Mesenchymal stem cell (in vitro differentiated cells and primary cell): ENCODE results near the gene RIN3.

Experiments
- DNase-seq: peaks from one replicate; pipeline ENCODE4 v3.0.0-alpha.2; 2013
- H2AFZ ChIP-seq: one replicate; pipeline ENCODE4 v1.6.1; 2013; ENCODE audit warnings: low read depth, mild to moderate bottlenecking, control low read depth, inconsistent platforms, low read length, moderate library complexity
- H2AK5ac ChIP-seq: 2 replicates; pipeline ENCODE4 v1.6.1; 2013; ENCODE audit warnings: low read length, moderate library complexity, mild to moderate bottlenecking, inconsistent platforms; ENCODE audit not compliant: severe bottlenecking
- H2BK120ac ChIP-seq: one replicate; pipeline ENCODE4 v1.6.1; 2013; ENCODE audit warnings: low read depth, mild to moderate bottlenecking, inconsistent platforms, low read length, moderate library complexity
- H2BK12ac ChIP-seq, 2 experiments: one replicate each; pipeline ENCODE4 v1.6.1; 2013; ENCODE audit warnings: inconsistent platforms in 2 of 2, low read length in 2 of 2, mild to moderate bottlenecking in 2 of 2, moderate library complexity in 2 of 2, control low read depth in 1 of 2
- H2BK15ac ChIP-seq: one replicate; pipeline ENCODE4 v1.6.1; 2013; ENCODE audit warnings: mild to moderate bottlenecking, low read depth, inconsistent platforms; ENCODE audit not compliant: poor library complexity, severe bottlenecking
- H2BK5ac ChIP-seq: 2 replicates; pipeline ENCODE4 v1.6.1; 2013; ENCODE audit warnings: low read depth, mild to moderate bottlenecking, low read length, control low read depth, inconsistent platforms; ENCODE audit not compliant: poor library complexity, severe bottlenecking
- H3K14ac ChIP-seq, 2 experiments: one replicate each; pipeline ENCODE4 v1.6.1; 2013; ENCODE audit warnings: inconsistent platforms in 2 of 2, low read length in 2 of 2, control low read depth in 1 of 2, mild to moderate bottlenecking in 1 of 2, moderate library complexity in 1 of 2
- H3K18ac ChIP-seq, 2 experiments: one replicate each; pipeline ENCODE4 v1.6.1; 2013; ENCODE audit warnings: inconsistent platforms in 2 of 2, low read length in 2 of 2, control low read depth in 1 of 2, low read depth in 1 of 2, mild to moderate bottlenecking in 1 of 2
- H3K23ac ChIP-seq, 2 experiments: one replicate each; pipeline ENCODE4 v1.6.1; 2013; ENCODE audit warnings: inconsistent platforms in 2 of 2, low read length in 2 of 2, mild to moderate bottlenecking in 2 of 2, moderate library complexity in 2 of 2, control low read depth in 1 of 2
- H3K27ac ChIP-seq: 2 replicates; pipeline ENCODE4 v1.5.1; 2013; ENCODE audit warnings: mild to moderate bottlenecking, moderate library complexity, low read length, control low read depth, inconsistent platforms; ENCODE audit not compliant: poor library complexity, severe bottlenecking
- H3K27me3 ChIP-seq, 2 experiments: 2 replicates each; pipeline versions ENCODE4 v1.6.1 to v1.7.0; 2013; ENCODE audit warnings: low read length in 2 of 2, mild to moderate bottlenecking in 2 of 2, moderate library complexity in 2 of 2, control low read depth in 1 of 2, inconsistent platforms in 1 of 2; ENCODE audit not compliant: control insufficient read depth in 1 of 2, insufficient read depth in 1 of 2
- H3K36me3 ChIP-seq, 2 experiments: 2 replicates each; pipeline versions ENCODE4 v1.6.1 to v1.7.0; 2013; ENCODE audit warnings: low read length in 2 of 2, control low read depth in 1 of 2, inconsistent platforms in 1 of 2, low read depth in 1 of 2, mild to moderate bottlenecking in 1 of 2; ENCODE audit not compliant: insufficient read depth in 2 of 2, control insufficient read depth in 1 of 2
- H3K4ac ChIP-seq, 2 experiments: one replicate each; pipeline ENCODE4 v1.6.1; 2013; ENCODE audit warnings: inconsistent platforms in 2 of 2, low read length in 2 of 2, mild to moderate bottlenecking in 2 of 2, moderate library complexity in 2 of 2, control low read depth in 1 of 2, low read depth in 1 of 2
- H3K4me1 ChIP-seq: 2 replicates; pipeline ENCODE4 v1.6.1; 2013; ENCODE audit warnings: low read depth, low read length, control low read depth; ENCODE audit not compliant: control insufficient read depth, insufficient read depth
- H3K4me2 ChIP-seq: 2 replicates; pipeline ENCODE4 v1.6.1; 2013; ENCODE audit warnings: low read length, mild to moderate bottlenecking, inconsistent platforms; ENCODE audit not compliant: poor library complexity, severe bottlenecking
- H3K4me3 ChIP-seq, 2 experiments: 2 replicates each; pipeline versions ENCODE4 v1.5.1 to v1.7.0; 2013; ENCODE audit warnings: low read length in 2 of 2, mild to moderate bottlenecking in 2 of 2, control low read depth in 1 of 2, low read depth in 1 of 2; ENCODE audit not compliant: insufficient read depth in 1 of 2
- H3K79me1 ChIP-seq: replicated peaks from 2 replicates; pipeline ENCODE4 v1.6.1; 2013; ENCODE audit warnings: mild to moderate bottlenecking, control low read depth, low read length, inconsistent platforms; ENCODE audit not compliant: poor library complexity, severe bottlenecking
- H3K9ac ChIP-seq: 2 replicates; pipeline ENCODE4 v1.7.0; 2013; ENCODE audit warnings: mild to moderate bottlenecking, low read length, moderate library complexity
- H3K9me3 ChIP-seq: 2 replicates; pipeline ENCODE4 v1.7.0; 2013; ENCODE audit warnings: mild to moderate bottlenecking, low read length; ENCODE audit not compliant: control insufficient read depth
- H4K8ac ChIP-seq: one replicate; pipeline ENCODE4 v1.6.1; 2013; ENCODE audit warnings: inconsistent platforms, mild to moderate bottlenecking, low read length, moderate library complexity
- H4K91ac ChIP-seq: one replicate; pipeline ENCODE4 v1.6.1; 2013; ENCODE audit warnings: mild to moderate bottlenecking, low read length, inconsistent platforms
- WGBS: methylation state at CpG from one replicate; pipeline ENCODE4 v1.1.7; 2013; ENCODE audit warnings: mixed read lengths; 5-methylcytosine and 5-hydroxymethylcytosine counted together

RIN3 gene

GRCh38 chr14:92726135-92726932 is 212.8 kb downstream of the RIN3 start:
- Histone ChIP-seq H3K4me1 (peaks cover 19% of the 10 kb centered on the region), H3K4me2 (peak overlapping the region; percentile 14), H3K9ac (peak overlapping the region; percentile 36), H4K91ac (peak overlapping the region; percentile 76), H3K23ac (no peak overlapping the region), H2AK5ac (no peak overlapping the region), H3K18ac (peak overlapping the region; percentile 74 to 97), H3K4ac (peak overlapping the region; percentile 73 to 85), H3K4me3 (no peak overlapping the region), H3K36me3 (peaks cover 6% of the 10 kb centered on the region in 2 experiments), H2BK12ac (peak overlapping the region; percentile 30 to 92), H3K27me3 (no peaks in the 10 kb centered on the region), H2BK15ac (no peak overlapping the region), H2AFZ (no peak overlapping the region), H2BK5ac (no peak overlapping the region), H3K9me3 (peaks cover 3% of the 10 kb centered on the region), H4K8ac (peak overlapping the region; percentile 59), H2BK120ac (peak overlapping the region; percentile 38), H3K79me1 (peaks cover 10% of the 10 kb centered on the region), H3K14ac (peak overlapping the region in 1 of 2 experiments; percentile 82), H3K27ac (no peak overlapping the region)
- 65% methylated on average over 7 of the region's 12 CpGs for WGBS
- DNase-seq: peak; percentile 97

DNA sequence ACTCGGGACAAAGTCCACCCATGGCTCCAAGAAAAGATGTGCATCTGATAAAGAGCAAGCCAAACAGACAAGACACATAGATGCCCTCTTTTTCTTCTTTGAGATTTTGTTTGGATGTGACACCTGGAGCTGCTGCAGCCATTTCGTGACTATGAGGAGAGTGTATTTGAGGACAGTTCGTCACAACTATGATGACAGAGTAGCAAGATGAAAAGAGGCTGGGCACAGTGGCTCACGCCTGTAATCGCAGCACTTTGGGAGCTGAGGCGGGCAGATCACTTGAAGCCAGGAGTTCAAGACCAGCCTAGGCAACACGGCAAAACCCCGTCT is 213.3 kb downstream of the RIN3 start:
- peak overlapping the region in 1 of 2 experiments; percentile 30 for H2BK12ac ChIP-seq
- no peak for DNase-seq
- H3K4me2 ChIP-seq: no peak overlapping the region
- peaks cover 9 to 11% of the 10 kb centered on the region in 2 experiments for H3K36me3 ChIP-seq
- H3K4me1 ChIP-seq: peaks cover 19% of the 10 kb centered on the region
- no peak overlapping the region for H3K4me3 ChIP-seq
- no peak overlapping the region for H3K27ac ChIP-seq
- no peak overlapping the region for H3K23ac ChIP-seq
- H4K91ac ChIP-seq: no peak overlapping the region
- H2BK120ac ChIP-seq: no peak overlapping the region
- no peak overlapping the region for H2BK5ac ChIP-seq
- H2AFZ ChIP-seq: no peak overlapping the region
- peak overlapping the region; percentile 74 to 97 for H3K18ac ChIP-seq
- H3K79me1 ChIP-seq: peaks cover 12% of the 10 kb centered on the region
- H3K4ac ChIP-seq: peak overlapping the region; percentile 73 to 85
- WGBS: 86% methylated on average over 7 of the region's 8 CpGs
- H3K9me3 ChIP-seq: peaks cover 9% of the 10 kb centered on the region
- H2AK5ac ChIP-seq: no peak overlapping the region
- H3K9ac ChIP-seq: no peak overlapping the region
- no peak overlapping the region for H2BK15ac ChIP-seq
- H3K27me3 ChIP-seq: no peaks in the 10 kb centered on the region
- peak overlapping the region; percentile 59 for H4K8ac ChIP-seq
- no peak overlapping the region for H3K14ac ChIP-seq

DNA sequence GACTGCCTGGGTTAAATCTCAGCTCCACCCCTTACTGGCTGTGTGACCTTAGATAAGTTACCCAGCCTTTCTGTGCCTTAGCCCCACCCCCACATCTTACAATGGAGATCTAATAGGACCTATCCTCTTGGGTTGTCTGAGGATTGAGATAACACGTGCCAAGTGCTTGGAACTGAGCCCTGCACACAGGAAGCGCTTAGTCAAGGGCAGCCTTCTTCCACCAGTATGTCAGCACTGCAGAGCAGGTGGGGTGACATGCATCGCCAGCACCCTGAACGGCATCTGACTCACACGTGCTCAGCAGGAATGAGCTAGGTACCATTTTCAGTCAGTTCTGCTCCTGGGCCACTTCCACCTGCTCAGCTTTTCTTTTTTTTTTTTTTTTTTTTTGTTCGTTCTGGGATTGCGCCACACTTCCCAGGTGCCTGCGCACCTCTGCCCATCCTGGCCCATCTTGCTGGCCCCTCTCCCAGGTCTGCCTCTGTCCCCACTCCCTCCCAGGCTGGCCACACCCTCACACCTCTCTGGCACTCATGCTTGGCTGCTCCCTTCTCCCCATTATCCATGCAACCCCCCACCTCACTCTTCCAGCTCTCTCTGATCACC is 215.3 kb downstream of the RIN3 start:
- no peak overlapping the region for H3K14ac ChIP-seq
- H3K23ac ChIP-seq: no peak overlapping the region
- no peak overlapping the region for H3K4ac ChIP-seq
- H3K36me3 ChIP-seq: peaks cover 12 to 18% of the 10 kb centered on the region in 2 experiments
- no peak overlapping the region for H2AK5ac ChIP-seq
- peak overlapping the region; percentile 15 for H2BK120ac ChIP-seq
- peak overlapping the region; percentile 28 to 34 for H3K18ac ChIP-seq
- no peak overlapping the region for H3K4me2 ChIP-seq
- no peak overlapping the region for H3K4me3 ChIP-seq
- no peak for DNase-seq
- H3K27ac ChIP-seq: peak overlapping the region; percentile 5
- H2AFZ ChIP-seq: no peak overlapping the region
- H3K79me1 ChIP-seq: peaks cover 13% of the 10 kb centered on the region
- WGBS: 83% methylated on average over 8 of the region's 8 CpGs
- H4K91ac ChIP-seq: peak overlapping the region; percentile 81
- peak overlapping the region in 1 of 2 experiments; percentile 75 for H2BK12ac ChIP-seq
- H2BK5ac ChIP-seq: no peak overlapping the region
- peak overlapping the region; percentile 36 for H2BK15ac ChIP-seq
- no peak overlapping the region for H3K9ac ChIP-seq
- peaks cover 12% of the 10 kb centered on the region for H3K9me3 ChIP-seq
- H3K4me1 ChIP-seq: peaks cover 19% of the 10 kb centered on the region
- no peaks in the 10 kb centered on the region for H3K27me3 ChIP-seq
- no peak overlapping the region for H4K8ac ChIP-seq

- H3K27me3 ChIP-seq: no peaks in the 10 kb centered on the region
- peak overlapping the region in 1 of 2 experiments; percentile 49 for H3K18ac ChIP-seq
- no peak overlapping the region for H4K8ac ChIP-seq
- no peak overlapping the region for H3K4ac ChIP-seq
- peak overlapping the region; percentile 50 for H2AK5ac ChIP-seq
- H4K91ac ChIP-seq: no peak overlapping the region
- WGBS: 31% methylated on average over 6 of the region's 14 CpGs
- no peak overlapping the region for H3K23ac ChIP-seq
- H2BK120ac ChIP-seq: no peak overlapping the region
- H3K4me3 ChIP-seq: no peak overlapping the region
- no peak overlapping the region for H3K14ac ChIP-seq
- H2BK15ac ChIP-seq: no peak overlapping the region
- peaks cover 9 to 18% of the 10 kb centered on the region in 2 experiments for H3K36me3 ChIP-seq
- peaks cover 13% of the 10 kb centered on the region for H3K79me1 ChIP-seq
- peaks cover 12% of the 10 kb centered on the region for H3K9me3 ChIP-seq
- H2BK5ac ChIP-seq: no peak overlapping the region
- H2BK12ac ChIP-seq: peak overlapping the region; percentile 61 to 97
- no peak overlapping the region for H2AFZ ChIP-seq
- peaks cover 17% of the 10 kb centered on the region for H3K4me1 ChIP-seq
- DNase-seq: peak; percentile 92
- H3K9ac ChIP-seq: peak overlapping the region; percentile 46
- peak overlapping the region; percentile 55 for H3K4me2 ChIP-seq
- peak overlapping the region; percentile 90 for H3K27ac ChIP-seq
Measured at GRCh38 chr14:92729634-92730358, 216.2 kb downstream of the RIN3 start.
